ENCODE measurements around the gene DOK7. TPM values are rescaled to one million over a fixed set of nuclear protein-coding genes. Genes with fewer than 3 reads are reported as not detected.

The DOK7 gene
- total RNA-seq, result 0.09 TPM in 1 of 2 replicates, not detected in the other

GRCh38 chr4:3462790-3463415 is at the start of gene DOK7:
TSS of gene DOK7 (plus strand) at chr4:3463306. CDS start at chr4:3463376, 70 bp downstream.

GRCh38 chr4:3441501-3442459 is 21.3 kb upstream of the DOK7 start, which contains the start of gene HGFAC:
TSS of gene HGFAC (plus strand) at chr4:3441968. CDS start at chr4:3442002, 34 bp downstream.

GRCh38 chr4:3531879-3532750 is 69.0 kb downstream of the DOK7 start, which contains the start of gene LRPAP1:
TSS of gene LRPAP1 (minus strand) at chr4:3532422. CDS start at chr4:3532412, 10 bp downstream.

Other genes starting within 250 kb of the DOK7 start
- gene MSANTD1, start 214.1 kb upstream of the DOK7 start, total RNA-seq, result not detected in 2 replicates
- 7.4 and 7.6 TPM in 2 replicates for gene RGS12, start 170.3 kb upstream of the DOK7 start, total RNA-seq
- gene HGFAC, start 21.3 kb upstream of the DOK7 start, total RNA-seq, result not detected in 2 replicates
- 124 and 152 TPM in 2 replicates for gene LRPAP1, start 69.1 kb downstream of the DOK7 start, total RNA-seq

Data from pericardium fibroblast (primary cell).